Stimulated activated CD8-positive, alpha-beta memory T cell treated with anti-CD3 and anti-CD28 coated beads, Interleukin-4, amount 100 ng/mL, for 24 hours (primary cell): Measurements from ENCODE around the gene KCTD21.

Experiments
- DNase-seq: peaks from one replicate; pipeline ENCODE4 v3.0.0-alpha.2; 2020; ENCODE audit warnings: low read depth

The KCTD21 gene

DNA sequence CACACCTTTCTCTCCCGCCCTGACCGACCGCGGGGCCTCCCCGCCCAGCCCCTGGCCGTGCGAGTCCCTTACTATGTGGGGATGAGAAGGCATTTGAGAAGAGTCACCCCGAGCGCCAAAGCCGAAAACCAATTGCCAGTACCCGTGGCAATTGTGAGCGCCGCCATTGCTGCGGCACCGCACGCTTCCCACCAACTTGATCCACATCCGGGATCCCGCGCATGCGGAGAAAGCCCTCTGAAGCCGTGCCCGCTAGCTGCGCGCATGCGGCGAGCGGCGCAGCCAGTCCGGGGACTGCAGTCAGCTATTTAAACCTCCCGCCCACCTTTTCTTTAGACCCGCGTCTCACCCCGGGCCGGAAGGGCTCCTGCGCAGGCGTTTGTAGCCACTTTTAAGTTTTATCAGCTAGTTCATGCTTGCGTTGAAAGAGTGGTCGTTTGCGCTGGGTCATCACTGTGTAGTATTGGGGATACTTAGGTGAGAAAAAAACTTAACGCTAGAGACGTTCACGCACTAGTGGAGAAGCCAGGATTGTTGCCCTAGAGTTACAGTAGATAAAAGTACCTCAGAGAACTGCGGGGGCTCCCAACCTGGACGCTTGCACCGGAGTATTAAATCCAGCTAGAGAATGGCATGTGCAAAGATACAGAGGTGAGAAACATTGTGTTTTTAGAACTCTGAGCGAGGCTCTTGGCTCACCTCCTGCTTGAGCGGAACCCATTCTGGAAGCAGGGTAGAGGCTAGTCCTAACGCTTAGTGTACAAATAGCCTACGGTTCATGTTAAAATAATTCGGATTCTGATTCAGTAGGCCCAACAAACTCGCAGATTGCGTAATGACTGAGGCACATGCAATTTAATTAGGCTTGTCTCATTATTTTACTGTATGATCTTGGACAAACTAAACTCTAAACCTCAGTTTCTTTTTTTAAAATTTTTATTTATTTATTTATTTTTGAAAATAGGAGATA, 48.7 kb downstream of the KCTD21 start, which contains the start of gene ALG8:
Gene ALG8, minus strand, starts transcription at position 205 of the 970 bp plus-strand sequence. Its CDS starts 38 bp downstream, at position 167.
- DNase-seq: peak; percentile 94

DNA sequence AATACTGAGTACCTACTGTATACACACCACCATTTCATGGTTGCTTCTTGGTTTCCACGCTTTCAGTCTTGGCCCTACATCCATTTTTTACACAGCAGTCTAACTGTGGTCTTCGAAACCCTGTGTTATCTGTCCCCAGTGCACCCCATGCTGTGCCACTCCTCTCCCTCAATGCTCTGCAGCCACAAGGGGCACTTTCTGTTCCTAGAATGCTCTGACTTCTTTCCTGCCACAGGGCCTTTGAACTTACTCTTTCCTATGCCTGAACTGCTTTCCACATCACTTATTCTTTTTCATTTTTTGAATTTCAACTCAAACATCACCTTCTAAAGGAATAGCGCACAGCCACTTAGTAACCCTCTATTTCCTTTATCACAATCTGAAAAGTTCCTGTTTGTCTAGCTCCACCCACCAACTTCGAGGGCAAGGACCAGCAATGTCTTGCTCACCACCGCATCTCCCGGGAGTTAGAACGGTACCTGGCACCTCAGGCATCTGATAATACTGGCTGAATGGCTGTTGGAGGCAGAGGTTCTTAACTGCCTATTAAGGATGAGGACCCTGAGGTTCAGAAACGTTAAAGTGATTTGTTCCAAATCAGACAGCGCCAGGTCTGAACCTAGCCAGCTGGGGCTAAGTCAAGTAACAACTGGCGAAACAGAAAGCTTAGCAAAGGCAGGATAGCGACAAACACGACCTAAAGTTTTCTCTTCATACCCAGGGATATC, 49.6 kb downstream of the KCTD21 start:
- peak; percentile 13 for DNase-seq

DNA sequence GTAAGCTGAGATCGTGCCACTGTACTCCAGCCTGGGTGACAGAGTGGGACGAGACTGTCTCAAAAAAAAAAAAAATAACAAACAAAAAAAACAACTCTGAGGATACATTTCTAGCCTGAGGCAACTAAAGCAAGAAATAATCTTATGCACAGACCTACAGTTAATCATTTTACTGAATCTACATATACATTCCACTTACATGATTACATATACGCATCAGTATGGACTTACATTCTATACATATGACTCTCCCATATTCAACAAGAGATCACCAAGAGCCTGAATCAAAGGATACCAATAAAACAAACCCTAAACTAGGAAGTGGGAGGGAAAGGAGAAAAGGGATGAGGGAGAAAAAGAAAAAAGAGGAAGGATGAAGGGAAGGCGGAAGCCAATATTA, 50.1 kb downstream of the KCTD21 start:
- DNase-seq: no peak

DNA sequence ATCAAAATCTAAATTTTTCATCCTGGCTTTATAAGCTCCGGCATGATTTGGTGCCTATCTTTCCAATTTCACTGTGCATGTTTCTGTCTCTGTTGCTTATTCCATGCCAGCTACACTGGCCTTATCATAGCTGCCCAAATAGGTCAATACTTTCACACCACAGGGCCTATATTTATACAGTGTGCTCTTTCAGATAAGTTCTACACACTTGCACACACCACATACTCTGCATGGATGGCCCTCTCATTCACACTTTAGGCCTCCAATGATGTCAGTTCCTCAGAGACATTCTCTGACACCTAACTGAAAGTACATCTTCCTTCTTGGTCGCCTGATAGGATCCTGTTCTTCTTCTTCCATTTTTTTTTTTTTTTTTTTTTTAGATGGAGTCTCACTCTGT, 56.0 kb downstream of the KCTD21 start:
- DNase-seq: no peak

DNA sequence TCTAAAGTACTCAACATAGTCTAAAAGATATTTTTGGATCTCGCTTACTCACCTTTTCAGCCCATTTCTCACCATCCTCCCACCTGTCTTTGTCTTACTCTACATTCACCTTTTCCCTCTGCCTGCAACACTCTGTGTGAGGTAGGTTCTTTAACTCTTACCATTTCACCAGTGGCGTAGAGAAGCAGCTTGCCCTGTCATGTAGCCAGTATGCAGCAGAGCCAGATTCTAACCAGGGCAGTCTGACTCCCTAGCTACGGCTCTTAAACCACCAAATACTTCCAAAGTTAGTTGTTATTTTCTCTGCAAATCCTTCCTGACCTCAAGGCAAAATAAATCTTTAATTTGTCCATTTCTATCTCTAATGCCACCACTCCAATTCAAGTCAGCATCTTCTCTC, 56.5 kb downstream of the KCTD21 start:
- DNase-seq: no peak

DNA sequence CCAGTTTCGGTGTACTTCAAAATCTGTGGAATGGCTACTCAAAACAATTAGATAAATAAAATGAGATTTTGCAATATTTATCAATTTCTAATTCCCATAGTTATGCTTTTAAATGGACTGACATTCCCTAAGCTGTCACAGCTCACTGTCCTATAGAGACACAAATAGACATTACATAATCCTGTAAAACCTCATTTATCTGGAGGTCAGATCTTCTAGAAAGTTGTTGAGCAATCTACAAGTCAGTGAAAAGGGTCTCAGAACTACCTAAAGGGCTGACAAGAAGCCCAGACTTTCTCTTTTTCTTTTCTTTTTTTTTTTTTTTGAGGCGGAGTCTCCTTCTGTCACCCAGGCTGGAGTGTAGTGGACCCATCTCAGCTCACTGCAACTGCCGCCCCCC, 61.0 kb downstream of the KCTD21 start:
- DNase-seq: no peak
